NCI-H1694 treated with DMSO at 0.1 percent for 48 hours (cell line): ENCODE results near the gene ZNF385B.
"Not testable (repeated sequence)": the region's sequence is repeated elsewhere in the genome, so short reads cannot be mapped to it uniquely, and the experiment has no call there.

Experiments
- DNase-seq: peaks from one replicate; lab custom pipeline; 2025; lab: John Stamatoyannopoulos, UW

The ZNF385B gene

DNA sequence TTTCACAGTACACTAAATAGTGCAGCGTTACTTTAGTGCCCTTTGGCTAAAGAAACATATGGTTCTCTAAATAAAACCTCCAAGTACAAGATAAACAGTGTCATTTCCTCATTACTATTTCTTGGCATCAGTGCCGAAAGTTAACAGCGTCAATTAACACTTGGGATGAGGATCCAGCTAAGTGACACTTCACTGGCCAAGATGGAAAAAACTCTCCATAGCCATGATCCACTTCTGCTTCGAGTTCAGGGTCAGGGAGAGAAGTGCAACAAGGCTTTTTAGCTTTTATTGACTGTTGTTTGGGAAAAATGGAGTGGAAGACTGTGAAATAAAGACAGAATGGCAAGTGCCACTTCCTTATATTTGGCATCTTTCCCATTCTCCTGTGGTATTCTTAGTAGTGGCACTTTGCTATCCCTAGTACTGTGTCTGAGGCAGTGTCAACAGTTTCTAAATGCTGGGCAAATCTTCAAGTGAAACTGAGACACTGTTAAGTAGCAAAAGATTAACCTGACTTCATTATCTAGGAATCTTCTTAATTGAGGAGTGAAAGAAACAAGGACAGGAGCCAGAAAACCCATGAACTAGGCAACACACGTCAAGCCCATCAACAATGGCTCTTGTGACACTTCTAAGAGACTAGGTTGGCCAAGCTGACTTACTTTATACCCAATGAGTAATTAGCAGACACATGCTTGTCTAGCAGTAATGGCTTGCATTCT is 374.2 kb downstream of the ZNF385B start:
- no peak for DNase-seq

DNA sequence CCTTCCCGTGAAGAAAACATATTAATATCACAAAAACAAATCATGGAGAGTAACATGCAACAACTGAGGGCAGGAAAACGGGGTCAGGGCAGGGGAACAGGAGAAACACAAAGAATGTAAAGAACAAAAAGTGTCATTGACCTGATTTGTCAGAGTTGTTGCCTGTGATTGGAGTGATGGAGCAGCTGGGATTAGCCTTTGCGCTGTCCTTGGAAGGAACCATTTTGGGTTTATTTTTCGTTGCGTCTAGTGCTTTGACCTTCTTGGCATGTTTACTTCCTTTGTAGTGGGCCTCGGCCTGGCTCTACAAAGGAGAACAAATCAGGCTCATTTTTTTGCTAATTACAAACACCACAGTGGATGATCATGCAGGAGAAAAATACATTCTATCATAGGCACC is 378.3 kb downstream of the ZNF385B start:
- DNase-seq, result no peak

DNA sequence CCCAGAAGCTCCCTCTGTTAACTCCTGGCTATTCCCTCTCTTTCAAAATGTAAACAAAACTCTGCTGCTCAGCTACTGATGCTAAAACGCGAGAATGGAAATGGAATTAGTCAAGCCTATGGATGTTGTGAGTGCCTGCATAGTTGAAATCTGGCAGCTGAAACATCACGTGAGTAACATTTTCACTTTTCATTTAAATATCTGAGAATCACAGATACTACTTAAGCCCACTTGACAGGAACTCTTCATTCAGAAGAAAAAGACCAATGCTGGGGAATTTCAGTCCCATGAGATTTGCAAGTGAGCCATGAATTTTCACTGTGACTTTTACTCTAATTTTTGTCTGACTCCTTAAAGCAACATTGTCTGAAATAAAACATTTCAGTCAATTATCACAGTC is 381.5 kb downstream of the ZNF385B start:
- DNase-seq, result no peak

DNA sequence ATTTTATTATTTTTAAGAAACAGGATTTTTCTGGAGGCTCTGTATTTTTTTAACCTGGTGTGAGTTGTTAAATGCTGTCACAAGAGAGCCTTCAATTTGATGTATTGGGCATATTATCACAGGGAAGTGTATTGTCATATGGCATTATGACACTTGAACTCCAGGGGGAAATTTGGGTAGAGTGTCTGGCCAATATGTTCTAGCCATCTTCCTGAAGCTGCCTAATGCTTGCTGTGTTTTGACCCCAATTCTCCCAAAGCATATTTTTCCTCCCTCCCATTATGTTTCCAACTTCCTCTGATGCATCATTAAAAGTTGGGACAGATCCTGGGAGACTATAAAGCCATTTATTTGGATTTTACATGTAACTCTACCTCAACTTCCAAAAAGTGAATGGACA is 382.6 kb downstream of the ZNF385B start:
- no peak for DNase-seq

DNA sequence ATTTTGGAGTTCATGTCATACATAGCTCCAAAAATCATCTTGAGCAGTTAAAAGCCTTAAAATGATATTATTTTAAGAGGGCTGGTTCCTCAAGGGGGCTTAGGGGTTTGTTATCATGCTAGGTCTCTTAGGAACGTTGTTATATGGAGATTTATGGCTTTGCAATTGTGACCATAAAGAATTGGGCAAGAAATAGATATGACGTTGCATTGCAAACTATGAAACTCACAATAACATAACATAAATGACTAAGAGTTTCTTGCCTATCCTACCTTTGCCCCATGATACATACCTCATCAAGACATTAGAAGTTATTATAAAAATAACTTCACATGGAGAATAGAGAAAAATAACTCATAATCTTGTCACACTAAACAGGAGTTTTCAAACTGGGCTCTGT is 390.4 kb downstream of the ZNF385B start:
- DNase-seq, result no peak

DNA sequence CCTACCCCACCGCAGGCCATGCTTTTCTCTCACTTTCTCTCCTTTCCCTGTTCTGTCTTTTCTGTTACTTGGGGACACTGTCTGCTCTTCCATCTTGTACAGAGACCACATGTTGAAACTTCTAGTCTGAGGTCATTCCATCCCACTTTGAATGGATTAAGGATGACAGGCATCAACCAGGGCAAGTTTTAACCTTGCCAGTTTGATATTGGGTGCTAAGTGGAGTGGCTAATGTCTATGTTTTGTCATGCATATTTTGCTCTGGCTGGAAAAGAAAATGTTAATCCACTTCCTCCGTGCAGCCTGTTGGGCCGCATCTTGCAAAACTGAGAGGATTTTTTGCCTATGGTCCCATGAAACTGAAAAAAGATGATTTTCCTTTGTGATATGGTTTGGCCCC is 391.3 kb downstream of the ZNF385B start:
- DNase-seq, result no peak

DNA sequence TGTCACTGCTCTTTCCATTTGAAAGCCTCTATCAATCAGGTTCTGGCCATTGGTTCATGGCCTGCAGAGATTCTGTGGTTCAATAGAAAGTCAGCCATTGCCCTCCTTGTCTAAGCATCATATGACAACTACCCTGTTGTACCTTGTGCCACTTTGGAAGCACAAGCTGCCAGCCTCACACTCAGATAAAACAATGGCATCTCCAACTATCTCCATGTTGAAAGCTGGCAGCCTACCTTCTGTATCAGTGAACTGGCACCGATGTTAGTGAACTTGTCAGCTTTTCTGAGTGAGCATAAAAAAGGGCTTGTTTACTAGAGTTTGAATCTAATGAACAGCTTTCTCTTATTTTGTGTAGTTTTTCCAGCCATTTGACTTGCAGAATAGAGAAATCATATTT is 393.5 kb downstream of the ZNF385B start:
- no peak for DNase-seq

DNA sequence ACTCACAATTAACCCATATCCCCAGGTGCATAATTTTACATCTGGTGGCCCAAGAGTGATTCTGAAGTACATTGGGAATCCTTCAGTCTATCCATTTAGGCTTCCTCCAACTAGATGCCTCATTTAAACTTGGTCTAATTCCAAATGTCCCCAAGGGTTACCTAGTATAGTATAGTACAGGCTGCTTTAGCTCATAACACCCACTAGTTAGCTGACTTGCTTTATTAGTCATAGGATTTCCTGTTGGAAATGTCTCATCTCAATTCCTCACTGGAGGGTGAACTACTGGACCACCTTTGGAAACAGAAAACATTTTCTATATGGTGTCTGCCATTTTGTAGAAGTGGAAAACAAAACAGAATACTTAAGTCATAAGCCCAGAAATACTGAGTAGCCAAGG is 394.3 kb downstream of the ZNF385B start:
- no peak for DNase-seq

DNA sequence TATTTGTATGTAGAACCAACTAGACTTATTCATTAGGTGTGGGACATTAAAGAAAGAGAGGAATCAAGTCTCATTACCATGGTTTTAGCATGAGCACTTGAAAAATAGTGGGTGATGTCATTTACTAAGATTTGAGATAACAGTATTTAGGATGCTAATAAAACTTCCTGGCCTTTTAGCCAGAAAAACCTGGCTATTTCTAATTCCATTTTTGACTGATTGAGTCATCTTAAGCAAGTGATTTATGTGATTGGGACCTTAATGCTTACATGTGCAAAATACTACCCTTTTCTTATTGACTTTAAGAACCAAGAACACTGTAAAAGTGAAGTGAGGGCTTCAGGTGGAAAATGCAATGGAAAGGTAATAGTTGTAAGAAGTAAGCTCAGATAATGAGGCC is 400.0 kb downstream of the ZNF385B start:
- no peak for DNase-seq

DNA sequence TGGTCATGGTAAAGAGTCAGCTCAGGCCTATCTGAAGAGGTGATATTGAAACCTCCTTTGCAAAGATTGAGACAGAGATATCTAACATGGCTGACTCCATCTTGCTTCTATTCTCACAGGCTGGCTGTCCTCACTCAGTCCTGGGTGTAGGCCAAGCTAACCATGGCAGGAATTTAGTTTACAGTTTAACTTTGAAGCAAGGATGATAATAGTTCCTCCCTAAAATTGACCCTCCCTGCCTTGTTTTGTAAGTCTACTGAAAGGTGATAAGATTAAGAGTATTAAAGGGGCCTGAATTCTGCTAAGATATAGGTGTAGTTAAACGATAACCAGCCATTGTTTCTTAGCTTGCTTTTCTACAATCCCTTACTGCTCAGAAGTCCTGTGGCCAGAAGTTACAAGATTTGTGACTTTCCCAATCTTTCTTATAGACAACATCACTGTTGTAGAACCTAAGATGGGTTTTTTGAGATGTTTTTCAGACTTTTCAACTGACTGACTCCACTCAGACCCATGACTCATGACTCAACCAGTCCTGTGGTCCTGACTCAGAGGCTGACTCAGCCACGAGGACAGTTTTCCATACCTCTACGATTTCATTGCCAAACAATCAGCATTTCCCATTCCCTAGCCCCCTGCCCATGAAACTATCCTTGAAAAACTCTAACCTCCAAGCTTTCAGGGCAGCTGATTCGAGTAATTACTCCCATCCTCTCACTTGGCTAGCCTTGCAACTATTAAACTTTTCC is 401.1 kb downstream of the ZNF385B start:
- DNase-seq, result no peak

DNA sequence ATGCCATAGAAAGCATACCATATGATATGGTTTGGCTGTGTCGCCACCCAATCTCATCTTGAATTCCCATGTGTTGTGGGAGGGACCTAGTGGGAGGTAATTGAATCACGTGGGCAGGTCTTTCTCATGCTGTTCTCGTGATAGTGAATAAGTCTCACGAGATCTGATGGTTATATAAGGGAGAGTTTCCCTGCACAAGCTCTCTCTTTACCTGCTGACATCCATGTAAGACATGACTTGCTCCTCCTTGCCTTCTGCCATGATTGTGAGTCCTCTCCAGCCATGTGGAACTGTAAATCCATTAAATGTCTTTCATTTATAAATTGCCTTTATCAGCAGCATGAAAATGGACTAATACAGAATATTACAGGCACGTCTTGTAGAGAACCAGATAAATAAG is 403.3 kb downstream of the ZNF385B start:
- not testable (repeated sequence) for DNase-seq

DNA sequence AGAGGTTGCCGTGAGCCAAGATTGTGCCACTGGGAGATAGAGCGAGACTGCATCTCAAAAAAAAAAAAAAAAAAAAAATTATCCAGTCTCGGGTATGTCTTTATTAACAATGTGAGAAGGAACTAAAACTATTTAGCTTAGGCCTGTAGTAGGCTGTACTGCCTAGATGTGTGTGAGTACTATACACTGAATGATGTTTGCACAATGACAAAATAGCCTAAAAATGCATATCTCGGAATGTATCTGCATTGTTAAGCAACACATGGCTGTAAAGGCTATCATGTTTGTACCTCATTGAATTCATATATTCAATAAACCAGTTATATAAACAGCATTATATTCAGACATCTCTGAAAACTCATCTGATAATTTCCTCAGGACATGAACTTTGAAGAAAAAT is 405.6 kb downstream of the ZNF385B start:
- no peak for DNase-seq

DNA sequence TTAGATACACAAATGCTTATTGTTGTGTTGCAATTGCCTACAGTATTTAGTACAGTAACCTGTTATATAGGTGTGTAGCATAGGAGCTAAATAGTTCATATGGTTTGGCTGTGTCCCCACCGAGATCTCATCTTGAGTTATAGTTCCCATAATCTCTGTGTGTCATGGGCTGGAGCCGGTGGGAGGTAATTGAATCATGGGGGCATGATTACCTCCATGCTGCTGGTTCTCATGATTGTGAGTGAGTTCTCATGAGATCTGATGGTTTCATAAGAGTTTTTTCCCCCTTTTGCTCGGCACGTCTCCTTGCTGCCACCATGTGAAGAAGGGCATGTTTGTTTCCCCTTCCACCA is 406.3 kb downstream of the ZNF385B start:
- DNase-seq, result no peak

DNA sequence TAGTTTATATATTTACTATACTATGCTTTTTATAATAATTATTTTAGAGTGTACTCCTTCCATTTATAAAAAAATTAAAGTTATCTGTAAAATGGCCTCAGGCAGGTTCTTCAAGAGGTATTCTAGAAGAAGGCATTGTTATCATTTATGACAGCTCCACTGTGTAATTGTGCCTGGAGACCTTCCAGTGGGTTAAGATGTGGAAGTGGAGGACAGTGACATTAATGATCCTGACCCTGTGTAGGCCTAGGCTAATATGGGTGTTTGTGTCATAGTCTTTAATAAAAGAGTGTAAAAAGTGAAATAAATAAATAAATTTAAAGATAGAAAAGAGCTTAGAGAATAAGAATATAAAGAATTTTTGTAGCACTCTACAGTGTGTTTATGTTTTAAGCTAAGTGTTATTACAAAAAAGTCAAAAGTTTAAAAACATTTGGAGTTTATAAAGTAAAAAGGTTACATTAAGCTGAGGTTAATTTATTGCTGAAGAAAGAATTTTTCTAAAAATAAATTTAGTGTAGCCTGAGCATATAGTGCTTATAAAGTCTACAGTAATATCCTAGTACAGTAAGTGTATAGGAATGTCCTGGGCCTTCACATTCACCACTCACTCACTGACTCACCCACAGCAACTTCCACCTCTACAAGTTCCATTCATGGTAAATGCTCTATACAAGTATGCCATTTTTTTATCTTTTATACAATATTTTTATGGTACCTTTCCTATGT is 406.8 kb downstream of the ZNF385B start:
- no peak for DNase-seq

DNA sequence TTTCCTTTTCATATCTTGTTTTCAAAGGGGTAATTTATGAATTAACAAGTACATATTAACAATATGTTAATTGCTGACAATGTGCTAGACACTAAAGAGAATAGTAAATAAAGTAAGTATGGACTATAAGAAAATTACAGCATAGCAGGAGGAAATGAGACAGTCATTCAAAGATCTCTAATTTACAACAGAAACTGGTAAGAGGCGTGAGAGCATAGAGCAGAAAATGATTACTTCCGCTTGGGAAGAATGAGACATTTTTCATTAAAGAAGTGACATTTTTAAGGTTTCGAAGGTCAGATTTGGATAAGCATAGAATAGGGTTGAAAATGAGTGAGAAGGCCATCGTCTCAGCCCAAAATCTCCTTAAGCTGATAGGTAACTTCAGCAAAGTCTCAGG is 412.4 kb downstream of the ZNF385B start:
- DNase-seq, result no peak

DNA sequence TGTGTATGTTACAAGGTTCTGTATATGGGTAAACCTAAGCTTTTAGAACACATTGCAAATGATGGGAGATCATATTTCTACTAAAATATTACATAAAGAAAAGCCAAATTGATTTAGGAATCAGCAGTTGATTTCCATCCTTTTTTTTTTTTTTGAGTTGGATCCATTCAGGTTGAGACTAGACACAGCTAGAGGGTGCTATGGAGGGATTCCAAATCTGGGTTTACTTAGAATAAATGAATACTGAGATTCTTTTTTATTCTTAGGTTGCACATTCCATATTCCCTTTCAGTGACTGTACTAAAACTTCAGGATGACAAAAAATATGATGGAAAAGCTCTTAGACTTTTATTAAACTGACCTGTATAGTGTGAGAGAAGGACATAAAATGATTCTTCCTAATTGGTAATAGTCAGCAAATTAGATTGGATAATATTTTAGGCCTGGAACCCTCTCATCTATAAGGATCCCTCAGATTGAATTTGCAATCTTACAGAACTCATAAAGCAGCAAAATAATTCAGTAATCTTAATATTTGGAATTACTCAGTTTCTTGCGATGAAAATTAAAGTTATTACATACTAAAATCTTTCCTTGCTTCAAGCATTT is 413.5 kb downstream of the ZNF385B start:
- DNase-seq, result no peak

DNA sequence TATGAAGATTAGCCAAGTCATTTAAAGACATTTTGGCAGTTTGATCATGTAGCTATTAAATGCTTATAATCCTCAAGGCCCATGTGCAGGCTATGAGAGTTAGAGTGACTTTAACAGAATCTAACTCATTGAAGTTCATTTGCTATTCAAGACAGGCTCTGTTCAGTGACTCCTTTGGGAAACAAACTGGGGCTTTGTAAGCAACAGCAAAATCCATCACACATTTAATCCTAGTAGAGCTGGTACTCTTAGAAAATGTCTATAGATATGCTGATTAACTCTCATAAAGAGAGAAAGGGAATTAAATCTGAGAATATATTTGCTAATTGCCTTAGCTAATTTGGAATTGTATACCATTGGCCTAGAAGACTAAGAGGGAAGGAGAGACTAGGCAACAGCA is 414.0 kb downstream of the ZNF385B start:
- DNase-seq, result no peak

DNA sequence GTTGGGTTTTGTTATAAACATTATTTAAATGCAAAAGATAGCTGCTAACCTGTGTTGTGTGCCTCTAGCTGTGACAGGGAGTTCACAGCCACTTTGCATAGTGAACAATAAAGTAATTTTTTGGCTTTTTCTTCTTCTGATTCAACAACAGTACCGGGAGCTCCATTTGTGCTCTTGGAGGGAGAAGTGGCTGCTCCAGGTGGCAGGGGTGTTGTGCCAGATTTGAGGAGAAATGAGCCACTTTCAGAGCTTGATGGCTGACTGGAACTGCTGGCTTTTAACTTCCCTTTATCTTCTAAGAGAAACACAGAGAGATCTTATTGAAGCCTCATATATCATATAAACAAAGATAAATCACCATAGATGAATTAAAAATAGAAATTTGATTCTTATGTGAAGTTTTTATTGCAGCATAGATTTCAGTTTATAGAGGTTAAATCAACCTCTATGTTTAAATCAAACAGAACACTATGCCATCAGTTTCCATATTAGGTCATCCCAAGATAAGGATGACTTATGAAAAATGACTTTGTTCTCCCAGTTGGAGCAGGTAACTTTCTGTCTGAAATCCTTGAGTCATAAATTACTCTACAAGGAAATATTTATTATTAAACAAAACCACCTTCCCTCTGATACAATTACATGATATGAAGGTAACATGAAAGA is 414.8 kb downstream of the ZNF385B start:
- DNase-seq, result no peak

DNA sequence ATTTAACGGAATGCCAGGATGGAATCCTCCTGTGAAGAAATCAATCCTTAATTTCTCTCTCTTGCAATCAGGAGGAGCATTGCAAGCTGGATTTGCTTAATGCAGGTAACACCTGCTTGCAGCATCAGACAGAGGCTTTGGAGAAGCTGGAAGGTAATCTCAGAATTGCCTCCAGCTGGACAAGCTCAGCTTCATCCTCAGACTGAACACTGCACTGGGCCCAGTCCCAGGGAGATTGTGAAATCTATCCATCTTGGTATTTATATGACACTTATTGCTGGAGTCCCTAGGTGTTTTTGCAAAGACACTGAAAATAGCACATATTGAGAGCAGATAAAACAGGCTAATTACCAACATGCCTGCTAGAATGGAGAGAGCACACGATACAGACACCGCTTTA is 417.4 kb downstream of the ZNF385B start:
- DNase-seq, result no peak

DNA sequence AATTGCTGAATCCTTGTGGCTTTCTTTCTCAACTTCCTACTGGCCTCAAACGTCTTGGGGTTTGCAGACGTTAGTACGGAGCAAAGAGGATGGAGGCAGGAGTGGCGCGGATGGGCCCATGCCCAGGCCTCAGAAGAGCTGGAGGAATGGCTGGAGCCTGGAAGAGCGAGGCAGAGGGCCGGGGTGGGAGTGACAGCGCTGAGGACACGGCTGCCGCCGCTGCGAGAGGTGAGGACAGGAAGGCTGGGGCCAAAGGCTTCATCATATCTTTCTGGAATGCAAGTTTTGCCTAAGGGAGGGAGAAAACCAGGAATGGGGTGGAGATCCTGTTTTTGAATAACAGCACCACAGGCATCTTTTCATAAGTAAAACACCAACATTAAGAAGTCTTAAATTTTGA is 418.2 kb downstream of the ZNF385B start:
- no peak for DNase-seq

DNA sequence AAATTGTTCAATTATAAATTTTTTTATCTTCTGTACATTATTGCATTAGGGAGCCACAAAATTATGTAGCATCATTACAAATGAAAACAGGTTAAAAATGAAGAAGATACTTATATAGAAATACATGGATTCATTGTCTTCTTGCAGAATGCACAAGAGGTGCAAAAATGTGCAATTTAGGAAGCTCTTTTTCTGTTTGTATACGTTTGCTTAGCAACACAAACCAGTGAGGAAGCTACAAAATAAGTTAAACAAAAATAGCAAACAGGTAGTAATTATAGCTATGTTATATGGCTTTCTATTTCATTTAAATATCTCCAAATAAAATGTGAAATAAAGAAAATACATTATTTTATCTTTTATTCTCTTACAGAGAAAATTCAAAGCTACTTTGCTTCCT is 419.2 kb downstream of the ZNF385B start:
- no peak for DNase-seq

DNA sequence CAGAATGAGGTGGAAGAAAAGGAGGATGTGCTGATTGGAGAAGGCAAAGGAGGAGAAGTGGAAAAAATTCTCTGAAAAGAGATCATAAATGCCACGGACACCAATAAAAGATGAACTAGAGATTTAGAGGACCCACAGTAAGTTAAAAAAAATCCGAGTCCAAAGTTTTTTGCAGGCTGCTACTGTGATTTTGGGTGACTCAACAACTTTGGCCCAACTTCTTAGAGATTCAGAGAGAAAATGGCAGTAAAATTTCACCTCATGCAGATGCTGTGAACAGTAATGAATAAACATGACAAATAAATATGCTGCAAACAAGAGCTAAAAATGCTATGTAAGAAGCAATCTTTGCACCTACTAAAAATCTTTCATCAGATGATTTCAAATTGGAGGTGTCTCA is 419.9 kb downstream of the ZNF385B start:
- DNase-seq, result no peak
